Daoy (cell line): ENCODE results near the gene TRIM21. TPM values are rescaled to one million over a fixed set of nuclear protein-coding genes. Genes with fewer than 3 reads are reported as not detected.

Source experiments
- total RNA-seq: library from RNA; depleted of rRNA; stranded (reverse); fragments of >200 nt; shearing (Covaris generic); gene quantifications from 2 replicates; pipeline ENCODE4 v1.2.3, GENCODE V29; 2014; rRNA removed

Gene TRIM21
- total RNA-seq, 1 experiment from 2014 or later, result 8.6 TPM

Other genes starting within 250 kb of the TRIM21 start
- gene OR52B4, start 25.3 kb downstream of the TRIM21 start, total RNA-seq, result not detected in 2 replicates
- gene OR52K2, start 55.6 kb upstream of the TRIM21 start, total RNA-seq, result not detected in 2 replicates
- not detected in 2 replicates for gene OR52K1, start 88.9 kb upstream of the TRIM21 start, total RNA-seq
- gene OR52M1, start 151.5 kb upstream of the TRIM21 start, total RNA-seq, result not detected in 2 replicates
- not detected in 2 replicates for gene OR52I2, start 188.0 kb upstream of the TRIM21 start, total RNA-seq
- gene OR52I1, start 200.3 kb upstream of the TRIM21 start, total RNA-seq, result not detected in 2 replicates
- gene TRIM68, start 214.5 kb upstream of the TRIM21 start, total RNA-seq, result 5.4 and 9.6 TPM in 2 replicates
- gene OR51D1, start 243.8 kb upstream of the TRIM21 start, total RNA-seq, result not detected in 2 replicates